KBM-7 (cell line): ENCODE data around the gene MBD3L2.
"Not testable (repeated sequence)": the region's sequence is repeated elsewhere in the genome, so short reads cannot be mapped to it uniquely, and the experiment has no call there.

Experiments used
- DNase-seq: peaks from one replicate; pipeline ENCODE4 v3.0.0-alpha.2; 2015
- in situ Hi-C: fragments of 300-500 bp; cut with MboI; formaldehyde crosslinking; loops from 2 replicates; pipeline ENCODE4 v1.14.3; 2020; ENCODE audit warnings: low sequenced_read_pairs, low pct_unique_long_range_greater_than_20kb, mixed read lengths

The MBD3L2 gene

GRCh38 chr19:7056371-7056770, 7.2 kb downstream of the MBD3L2 start:
- in situ Hi-C loops, DNase-seq: not testable (repeated sequence)

- in situ Hi-C loops: not testable (repeated sequence)
These were observed 9.5 kb downstream of the MBD3L2 start, which contains the start of gene MBD3L3 for GRCh38 chr19:7058576-7058975. TSS of gene MBD3L3 (minus strand) at chr19:7058676. CDS start at chr19:7058605, 71 bp downstream.

DNA sequence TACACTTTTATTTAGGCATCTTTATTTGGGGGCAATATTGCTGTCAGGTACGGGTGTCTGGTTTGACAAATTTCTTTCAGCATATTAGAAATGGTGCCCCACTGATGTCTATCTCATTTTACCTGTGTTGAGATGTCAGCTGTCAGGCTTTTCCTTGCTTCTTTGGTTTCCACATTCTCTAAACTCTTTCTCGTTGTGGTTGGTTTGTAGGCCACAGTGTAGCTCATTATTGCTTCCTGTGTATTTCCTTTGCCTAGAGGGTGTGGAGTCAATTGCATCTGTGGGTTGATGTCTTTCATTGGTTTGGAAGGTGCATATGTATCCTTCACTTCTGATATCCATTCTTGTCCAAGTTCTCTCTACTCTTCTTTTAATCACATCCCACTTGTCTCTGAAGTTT, 10.9 kb downstream of the MBD3L2 start:
- in situ Hi-C loops, DNase-seq: not testable (repeated sequence)

More at GRCh38 chr19:7058576-7058975, 9.5 kb downstream of the MBD3L2 start, which contains the start of gene MBD3L3:
- DNase-seq: not testable (repeated sequence)

- peak; percentile 39 for DNase-seq
- in situ Hi-C loops: no loop called here
These were observed 14.2 kb downstream of the MBD3L2 start for GRCh38 chr19:7063339-7063738.

- in situ Hi-C loops: no loop called here
- DNase-seq: no peak
These were observed 14.8 kb downstream of the MBD3L2 start for GRCh38 chr19:7063764-7064418.

GRCh38 chr19:7067122-7067521, 18.0 kb downstream of the MBD3L2 start:
- DNase-seq, in situ Hi-C loops: not testable (repeated sequence)

DNA sequence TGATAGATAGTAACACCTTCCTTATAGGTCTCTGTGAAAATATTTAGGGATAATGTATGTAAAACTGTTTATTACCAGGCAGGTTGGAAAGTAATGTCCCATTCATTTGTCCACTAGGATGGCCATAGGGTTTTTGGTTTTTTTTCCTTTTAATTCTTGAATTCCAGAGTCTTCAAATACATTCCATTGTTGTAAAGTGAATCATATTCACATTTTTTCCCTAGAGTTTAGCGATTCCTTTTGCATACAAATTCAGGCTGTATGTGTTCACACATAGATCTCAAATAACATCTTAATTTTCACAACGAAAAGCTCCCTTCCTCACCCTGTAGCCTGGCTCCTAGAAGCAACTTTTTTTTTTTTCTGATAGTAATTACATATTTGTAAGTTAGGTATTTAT, 18.6 kb downstream of the MBD3L2 start:
- in situ Hi-C loops: no loop called here
- DNase-seq: no peak

GRCh38 chr19:7068599-7068998, 19.5 kb downstream of the MBD3L2 start:
- in situ Hi-C loops: no loop called here

DNA sequence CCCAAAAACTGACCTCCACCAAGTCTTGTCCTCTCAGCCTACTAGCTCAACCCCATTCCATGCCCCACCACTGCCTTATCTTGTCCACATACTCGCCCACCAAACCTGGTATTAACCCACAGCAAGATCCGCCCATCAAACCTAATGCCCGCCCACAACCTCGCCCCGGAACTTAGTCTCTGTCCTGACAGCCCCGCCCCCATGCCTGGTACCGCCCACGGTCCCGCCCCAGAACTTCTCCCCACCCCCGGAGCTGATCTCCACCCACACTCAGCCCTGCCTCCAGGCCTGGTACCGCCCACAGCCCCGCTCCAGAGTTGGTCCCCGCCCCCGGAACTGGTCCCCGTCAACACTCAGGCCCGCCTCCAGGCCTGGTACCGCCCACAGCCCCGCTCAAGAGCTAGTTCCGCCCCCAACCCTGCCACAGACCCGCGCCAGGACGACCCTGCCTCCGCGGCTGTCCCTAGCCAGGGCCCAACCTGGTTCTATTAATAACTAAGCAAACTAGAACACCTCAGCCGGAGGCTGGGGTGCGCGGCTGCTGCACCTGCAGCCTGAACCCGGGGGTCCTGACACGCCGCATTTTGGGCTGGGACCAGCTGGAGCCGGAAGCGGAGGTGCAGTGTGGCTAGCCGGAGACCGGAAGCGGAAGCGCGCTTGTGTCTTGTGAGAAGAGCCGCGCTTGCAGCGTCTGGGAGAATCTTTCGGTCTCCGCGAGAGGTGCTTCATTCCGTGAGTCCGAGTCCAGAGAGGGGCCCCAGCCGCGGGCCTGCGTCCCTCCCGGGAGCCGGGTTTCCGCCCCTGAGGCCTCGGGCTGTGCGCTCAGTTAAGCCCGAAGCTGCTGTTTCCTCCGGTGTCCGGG, 20.2 kb downstream of the MBD3L2 start, which contains the start of gene ZNF557:
ZNF557 (plus strand) TSS at position 662 of the 862 bp plus-strand sequence. CDS start 5,372 bp downstream, outside the sequence.
- in situ Hi-C loops: no loop called here
- DNase-seq: peak; percentile 96

More at GRCh38 chr19:7068599-7068998, 19.5 kb downstream of the MBD3L2 start:
- DNase-seq: no peak

GRCh38 chr19:7069904-7070226, 20.7 kb downstream of the MBD3L2 start:
- no peak for DNase-seq
- in situ Hi-C loops: no loop called here

- DNase-seq: no peak
- in situ Hi-C loops: no loop called here
These were observed 23.4 kb downstream of the MBD3L2 start for GRCh38 chr19:7072541-7072940.

- DNase-seq: no peak
- in situ Hi-C loops: no loop called here
These were observed 25.7 kb downstream of the MBD3L2 start for GRCh38 chr19:7074705-7075282.

- in situ Hi-C loops: no loop called here
These were observed 27.0 kb downstream of the MBD3L2 start for GRCh38 chr19:7076151-7076550.

GRCh38 chr19:7078008-7078407, 28.9 kb downstream of the MBD3L2 start:
- no peak for DNase-seq
- in situ Hi-C loops: no loop called here

More at GRCh38 chr19:7076151-7076550, 27.0 kb downstream of the MBD3L2 start:
- DNase-seq: no peak

GRCh38 chr19:7083076-7083956, 34.2 kb downstream of the MBD3L2 start:
- DNase-seq: peak; percentile 39

DNA sequence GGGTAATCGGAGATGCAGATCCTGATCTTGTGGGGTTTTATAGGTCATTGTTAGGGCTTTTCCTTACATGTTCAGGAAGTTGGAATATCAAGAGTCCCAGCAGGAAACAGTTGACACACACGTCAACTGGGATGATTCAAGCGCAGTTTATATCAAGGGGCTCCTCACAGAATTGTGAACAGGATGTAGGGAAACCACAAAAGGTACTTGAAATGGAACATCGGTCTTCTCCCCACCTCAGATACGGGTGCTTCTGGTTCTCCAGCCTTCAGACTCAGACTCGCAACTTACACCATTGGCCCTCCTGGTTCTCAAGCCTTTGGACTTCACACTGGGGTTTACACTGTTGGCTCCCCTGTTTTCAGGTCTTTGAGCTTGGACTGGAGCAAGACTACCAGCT, 39.9 kb downstream of the MBD3L2 start:
- DNase-seq: no peak
- in situ Hi-C loops: no loop called here

More at GRCh38 chr19:7083076-7083956, 34.2 kb downstream of the MBD3L2 start:
- in situ Hi-C loops: no loop called here

DNA sequence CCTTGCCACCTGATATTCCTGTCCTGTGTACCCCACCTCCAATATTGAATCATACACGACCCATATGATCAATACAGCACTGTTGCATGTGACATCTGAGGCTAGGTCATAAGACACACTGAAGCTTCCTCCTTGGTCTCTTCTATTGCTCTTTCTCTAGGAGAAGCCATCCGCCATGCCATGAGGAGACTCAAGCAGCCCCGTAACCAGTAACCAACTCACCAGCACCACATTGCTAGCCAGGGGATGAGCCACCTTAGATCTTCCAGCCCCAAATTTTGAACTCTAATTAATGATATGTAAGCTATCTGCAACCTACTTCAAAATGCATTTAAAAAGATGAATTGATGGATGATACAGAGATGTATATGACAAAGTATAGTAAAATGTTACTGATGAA, 49.0 kb downstream of the MBD3L2 start:
- no peak for DNase-seq
- in situ Hi-C loops: no loop called here

- peak; percentile 97 for DNase-seq
- in situ Hi-C loops: no loop called here
These were observed 49.8 kb downstream of the MBD3L2 start for GRCh38 chr19:7098701-7099596.
